ENCODE measurements around the gene KLKB1. TPM values are rescaled to one million over a fixed set of nuclear protein-coding genes. Genes with fewer than 3 reads are reported as not detected.

KLKB1 gene
- total and polyA plus RNA-seq, 2 donors (not counting 1 experiment from before 2014, with no cell fraction given), result 0.44 to 1.0 TPM

GRCh38 chr4:186307497-186307896, 80.2 kb downstream of the KLKB1 start:
- DNase-seq (no peak), ATAC-seq (ENCODE audit: low read depth) (no peak)
- H4K20me1 ChIP-seq (ENCODE audit: control insufficient read depth, insufficient read depth, low read length, poor library complexity, severe bottlenecking), result no peaks in the 10 kb centered on the region
- no peak overlapping the region for H3K27ac Mint-ChIP-seq
- 86% methylated on average over 2 of the region's 4 CpGs for WGBS (ENCODE audit: insufficient coverage)
- no peaks in the 10 kb centered on the region for H3K27me3 ChIP-seq (replicated peaks in 1 of 4; ENCODE audit: control extremely low read depth in 1 of 4, control insufficient read depth in 3 of 4, insufficient read depth in 4 of 4, low read length in 3 of 4)
- ChIA-PET POLR2A (no interaction called here), CTCF (interaction anchor here (1.2 kb wide), 2 partner anchors 11 to 280 kb away, joined by 3 to 4 read pairs; no protein-coding TSS in a partner anchor)
- no peak overlapping the region for H3K9ac ChIP-seq (ENCODE audit: low read length)
- H3K4me3 ChIP-seq (ENCODE audit: control extremely low read depth in 1 of 5, extremely low read depth in 1 of 5, insufficient read depth in 1 of 5, low read depth in 2 of 5, low read length in 4 of 5), result no peak overlapping the region
- H3K9me3 Mint-ChIP-seq (ENCODE audit: insufficient read depth), result no peaks in the 10 kb centered on the region
- H3K4me3 Mint-ChIP-seq, result no peak overlapping the region
- no peak overlapping the region for H3K27ac ChIP-seq (ENCODE audit: low read length in 2 of 2)
- intact Hi-C loops (cut with micrococcal nuclease), result no loop called here
- H3K36me3 ChIP-seq (replicated peaks in 1 of 2; ENCODE audit: control extremely low read depth in 1 of 2, control insufficient read depth in 1 of 2, extremely low read depth in 1 of 2, insufficient read depth in 2 of 2, low read length in 1 of 2), result no peaks in the 10 kb centered on the region
- H3K79me2 ChIP-seq (ENCODE audit: control insufficient read depth, insufficient read depth, low read length), result no peaks in the 10 kb centered on the region
- peaks cover 8% of the 10 kb centered on the region for H3K27me3 Mint-ChIP-seq
- no peaks in the 10 kb centered on the region for H3K4me1 ChIP-seq (ENCODE audit: control insufficient read depth in 2 of 2, insufficient read depth in 2 of 2, low read length in 2 of 2)
- H3K4me2 ChIP-seq (replicated peaks; ENCODE audit: low read depth, low read length, poor library complexity, severe bottlenecking), result no peak overlapping the region
- H3K4me1 Mint-ChIP-seq, result no peaks in the 10 kb centered on the region
- no peak for TF ChIP-seq CTCF (IDR thresholded peaks at IDR 0.05)
- no peak overlapping the region for H2AFZ ChIP-seq (ENCODE audit: insufficient read depth, low read depth, low read length, poor library complexity, severe bottlenecking)
- peaks cover 0 to 4% (median 0%) of the 10 kb centered on the region in 3 donors for H3K9me3 ChIP-seq (ENCODE audit: control extremely low read depth in 1 of 3, control insufficient read depth in 2 of 3, insufficient read depth in 1 of 3, low read length in 2 of 3)

- intact Hi-C loops (cut with micrococcal nuclease), result no loop called here
- H2AFZ ChIP-seq (ENCODE audit: insufficient read depth, low read depth, low read length, poor library complexity, severe bottlenecking), result no peak overlapping the region
- ChIA-PET CTCF (interaction anchor here (1.2 kb wide), 2 partner anchors 12 to 279 kb away, joined by 3 to 4 read pairs; no protein-coding TSS in a partner anchor), POLR2A (no interaction called here)
- peaks cover 8% of the 10 kb centered on the region for H3K27me3 Mint-ChIP-seq
- H3K27ac ChIP-seq (ENCODE audit: low read length in 2 of 2), result no peak overlapping the region
- TF ChIP-seq CTCF (IDR thresholded peaks at IDR 0.05) (no peak), EZH2 (IDR thresholded peaks at IDR 0.05; ENCODE audit: borderline replicate concordance, insufficient read depth, low read depth, low read length, poor library complexity, severe bottlenecking) (no peak)
- H3K9ac ChIP-seq (ENCODE audit: low read length), result no peak overlapping the region
- H4K20me1 ChIP-seq (ENCODE audit: control insufficient read depth, insufficient read depth, low read length, poor library complexity, severe bottlenecking), result no peaks in the 10 kb centered on the region
- H3K79me2 ChIP-seq (ENCODE audit: control insufficient read depth, insufficient read depth, low read length), result no peaks in the 10 kb centered on the region
- no peaks in the 10 kb centered on the region for H3K27me3 ChIP-seq (replicated peaks in 1 of 4; ENCODE audit: control extremely low read depth in 1 of 4, control insufficient read depth in 3 of 4, insufficient read depth in 4 of 4, low read length in 3 of 4)
- no peak overlapping the region for H3K4me2 ChIP-seq (replicated peaks; ENCODE audit: low read depth, low read length, poor library complexity, severe bottlenecking)
- WGBS (ENCODE audit: insufficient coverage), result 50% methylated on average over 1 of the region's 3 CpGs
- H3K36me3 ChIP-seq (replicated peaks in 1 of 2; ENCODE audit: control extremely low read depth in 1 of 2, control insufficient read depth in 1 of 2, extremely low read depth in 1 of 2, insufficient read depth in 2 of 2, low read length in 1 of 2), result no peaks in the 10 kb centered on the region
- H3K4me1 Mint-ChIP-seq, result no peaks in the 10 kb centered on the region
- peaks cover 0 to 4% (median 0%) of the 10 kb centered on the region in 3 donors for H3K9me3 ChIP-seq (ENCODE audit: control extremely low read depth in 1 of 3, control insufficient read depth in 2 of 3, insufficient read depth in 1 of 3, low read length in 2 of 3)
- no peak overlapping the region for H3K4me3 Mint-ChIP-seq
- no peak overlapping the region for H3K4me3 ChIP-seq (ENCODE audit: control extremely low read depth in 1 of 5, extremely low read depth in 1 of 5, insufficient read depth in 1 of 5, low read depth in 2 of 5, low read length in 4 of 5)
- H3K4me1 ChIP-seq (ENCODE audit: control insufficient read depth in 2 of 2, insufficient read depth in 2 of 2, low read length in 2 of 2), result no peaks in the 10 kb centered on the region
- no peaks in the 10 kb centered on the region for H3K9me3 Mint-ChIP-seq (ENCODE audit: insufficient read depth)
- no peak overlapping the region for H3K27ac Mint-ChIP-seq
- DNase-seq (no peak), ATAC-seq (ENCODE audit: low read depth) (no peak)
Measured at GRCh38 chr4:186307916-186308315, 80.6 kb downstream of the KLKB1 start.

Other genes starting within 250 kb of the KLKB1 start
- 0.10 TPM in 1 of 2 replicates, not detected in the other for gene TLR3, start 158.4 kb upstream of the KLKB1 start, total RNA-seq
- not detected in 2 replicates for gene TLR3, start 158.4 kb upstream of the KLKB1 start, polyA plus RNA-seq
- gene FAM149A, start 122.8 kb upstream of the KLKB1 start, total RNA-seq, result not detected in 2 replicates
- gene FAM149A, start 122.8 kb upstream of the KLKB1 start, polyA plus RNA-seq, result 0.12 and 0.42 TPM in 2 replicates
- gene CYP4V2, start 35.9 kb upstream of the KLKB1 start, total RNA-seq, result 18.3 and 19.7 TPM in 2 replicates
- gene CYP4V2, start 35.9 kb upstream of the KLKB1 start, polyA plus RNA-seq, result 9.5 and 9.9 TPM in 2 replicates
- not detected in 2 replicates for gene F11, start 38.7 kb downstream of the KLKB1 start, total RNA-seq
- gene F11, start 38.7 kb downstream of the KLKB1 start, polyA plus RNA-seq, result 0.06 TPM in 1 of 2 replicates, not detected in the other

Measured in B cell (primary cell).